Measurements from ENCODE around the gene SLC22A23. TPM values are rescaled to one million over a fixed set of nuclear protein-coding genes. Genes with fewer than 3 reads are reported as not detected.
A peak's percentile ranks its signal among the peaks of the same experiment; 100 is the strongest.

SLC22A23 gene
- total and polyA plus RNA-seq, 2 experiments from 2014 or later = 6.1 to 38.3 TPM

GRCh38 chr6:3230256-3230882 lies 226.5 kb downstream of the SLC22A23 start:
- Mint-ChIP-seq H3K9me3 (no peaks in the 10 kb centered on the region; the same call in 2 of the 3 replicates), H3K36me3 (ENCODE audit: low read depth) (peaks cover 16% of the 10 kb centered on the region), H3K27ac (no peak overlapping the region), H3K4me3 (peak overlapping the region; percentile 91), H3K4me1 (peaks cover 50% of the 10 kb centered on the region), H3K27me3 (ENCODE audit: insufficient read depth, low read depth, poor library complexity) (peaks cover 46% of the 10 kb centered on the region)
- Histone ChIP-seq H3K27ac (ENCODE audit: low read depth) (no peak overlapping the region), H4K20me1 (replicated peaks; ENCODE audit: insufficient read depth) (peaks cover 17% of the 10 kb centered on the region), H3K79me2 (replicated peaks; ENCODE audit: insufficient read depth) (peaks cover 24% of the 10 kb centered on the region), H3F3A (replicated peaks; ENCODE audit: low read depth) (peaks cover 34% of the 10 kb centered on the region), H3K9me2 (ENCODE audit: insufficient read depth) (no peaks in the 10 kb centered on the region), H3K27me3 (ENCODE audit: insufficient read depth) (peaks cover 36% of the 10 kb centered on the region), H3K4me2 (peak overlapping the region; percentile 96), H3K36me3 (ENCODE audit: insufficient read depth) (no peaks in the 10 kb centered on the region), H3K4me1 (ENCODE audit: insufficient read depth) (peaks cover 53% of the 10 kb centered on the region), H3K4me3 (peak overlapping the region; percentile 93), H2AFZ (no peak overlapping the region)
- ATAC-seq = no peak
- no peak for TF ChIP-seq ZNF331 (CRISPR knock-in tag; IDR thresholded peaks at IDR 0.05; ENCODE audit: low read depth)
- TF ChIP-seq ZNF114 (CRISPR knock-in tag; IDR thresholded peaks at IDR 0.05) = no peak
- TF ChIP-seq STAT1 (IDR thresholded peaks at IDR 0.05; ENCODE audit: unreplicated experiment) = no peak
- TF ChIP-seq REST (IDR thresholded peaks at IDR 0.05; ENCODE audit: unreplicated experiment) = no peak
- no peak for TF ChIP-seq EZH2 (IDR thresholded peaks at IDR 0.05; ENCODE audit: low read depth, unreplicated experiment)
- no peak for TF ChIP-seq ETS1 (IDR thresholded peaks at IDR 0.05)
- no peak for TF ChIP-seq ZNF462 (CRISPR knock-in tag; IDR thresholded peaks at IDR 0.05)
- TF ChIP-seq JUNB (IDR thresholded peaks at IDR 0.05; ENCODE audit: unreplicated experiment) = no peak
- no peak for TF ChIP-seq CTCF (conservative IDR thresholded peaks at IDR 0.05; ENCODE audit: low read depth in 2 of 2)
- no peak for TF ChIP-seq CREB1 (CRISPR knock-in tag; IDR thresholded peaks at IDR 0.05; ENCODE audit: low read depth)
- TF ChIP-seq NANOG (IDR thresholded peaks at IDR 0.05; ENCODE audit: borderline replicate concordance) = no peak
- TF ChIP-seq EZH2phosphoT487 (IDR thresholded peaks at IDR 0.05; ENCODE audit: unreplicated experiment) = no peak
- TF ChIP-seq POLR2AphosphoS5 (IDR thresholded peaks at IDR 0.05; ENCODE audit: low read depth) = no peak
- no peak for DNase-seq (ENCODE audit: low spot score)
